ENCODE results near the gene RAB29.
"Not testable (repeated sequence)": the region's sequence is repeated elsewhere in the genome, so short reads cannot be mapped to it uniquely, and the experiment has no call there.

Gene RAB29, protein sequence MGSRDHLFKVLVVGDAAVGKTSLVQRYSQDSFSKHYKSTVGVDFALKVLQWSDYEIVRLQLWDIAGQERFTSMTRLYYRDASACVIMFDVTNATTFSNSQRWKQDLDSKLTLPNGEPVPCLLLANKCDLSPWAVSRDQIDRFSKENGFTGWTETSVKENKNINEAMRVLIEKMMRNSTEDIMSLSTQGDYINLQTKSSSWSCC

DNA sequence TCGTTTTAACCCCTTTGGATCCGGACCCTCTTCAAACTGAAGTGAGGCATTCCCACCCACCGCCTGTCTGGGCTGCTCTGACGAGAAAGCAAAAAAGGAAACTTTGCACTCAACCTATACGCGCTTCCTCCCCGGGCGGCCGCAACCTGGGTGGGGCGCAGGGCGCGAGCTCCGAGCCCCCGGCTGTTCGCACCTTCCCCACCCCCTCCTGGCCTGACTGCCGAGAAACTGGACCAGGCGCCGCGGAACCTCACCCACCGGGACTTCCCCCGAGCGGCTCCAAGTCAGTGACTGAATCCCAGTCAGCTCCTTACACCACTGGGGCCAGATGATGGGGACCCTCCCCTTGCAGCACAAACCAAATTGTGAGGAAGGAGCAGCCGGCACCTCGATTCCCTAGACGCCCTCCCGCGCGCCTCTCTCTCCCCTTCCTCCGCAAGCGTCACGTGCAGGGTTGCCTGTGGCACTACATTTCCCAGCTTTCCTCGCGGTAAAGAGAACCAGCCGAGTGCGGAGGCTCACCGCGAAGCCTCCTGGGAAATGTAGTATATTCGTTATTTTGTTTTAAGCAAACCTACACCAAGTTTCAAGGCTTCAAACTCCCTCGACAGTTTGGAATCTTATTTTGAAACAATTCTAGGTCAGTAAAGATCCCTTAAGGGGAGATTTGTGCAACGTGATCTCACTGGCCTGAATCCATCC is at the start of gene RAB29:
RAB29 (minus strand) TSS at position 468 of the 702 bp plus-strand sequence. CDS start 526 bp downstream, outside the sequence.
- DNase-seq (ENCODE audit: low read depth) = peak; percentile 75

DNA sequence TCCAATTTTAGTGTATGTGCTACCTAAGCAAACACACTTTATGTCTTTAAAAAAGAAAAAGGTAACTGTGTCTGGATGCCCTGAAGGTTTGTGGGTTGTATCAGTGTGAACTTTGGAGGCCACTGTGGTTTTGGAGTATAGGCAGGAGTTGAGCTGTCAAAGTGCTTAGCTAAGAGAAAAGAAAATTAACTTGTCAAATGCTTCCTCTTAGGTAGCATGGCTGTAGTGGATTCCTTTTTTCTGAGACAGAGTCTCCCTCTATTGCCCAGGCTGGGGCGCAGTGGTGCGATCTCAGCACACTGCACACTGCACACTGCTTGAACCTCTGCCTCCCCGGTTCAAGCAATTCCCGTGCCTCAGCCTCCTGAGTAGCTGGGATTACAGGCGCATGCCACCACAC is 48.9 kb upstream of the RAB29 start:
- no peak for DNase-seq (ENCODE audit: low read depth)

GRCh38 chr1:205823260-205823659 is 48.0 kb upstream of the RAB29 start:
- DNase-seq (ENCODE audit: low read depth) = not testable (repeated sequence)

- DNase-seq (ENCODE audit: low read depth) = no peak
Measured at GRCh38 chr1:205822397-205822796, 47.1 kb upstream of the RAB29 start.

DNA sequence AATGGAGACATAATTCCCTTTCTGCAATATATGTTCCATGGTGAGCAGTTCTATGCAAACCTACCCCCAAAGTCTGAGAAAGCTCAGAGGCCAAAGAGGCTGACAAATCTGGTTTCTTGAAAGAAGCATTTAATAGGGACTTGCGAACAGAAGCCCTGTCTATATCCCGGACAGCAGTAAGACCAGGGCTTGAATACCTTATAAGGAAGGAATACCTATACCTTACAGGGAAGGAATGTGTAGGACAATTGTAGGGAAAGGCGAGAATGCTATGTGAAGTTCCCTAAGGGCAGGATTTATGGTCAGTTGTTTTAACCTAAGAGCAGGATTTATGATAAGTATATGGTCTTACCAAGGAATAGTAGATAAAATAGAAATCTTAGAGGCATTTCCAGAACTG is 42.7 kb upstream of the RAB29 start:
- no peak for DNase-seq (ENCODE audit: low read depth)

GRCh38 chr1:205817364-205817763 is 42.1 kb upstream of the RAB29 start:
- DNase-seq (ENCODE audit: low read depth) = no peak

DNA sequence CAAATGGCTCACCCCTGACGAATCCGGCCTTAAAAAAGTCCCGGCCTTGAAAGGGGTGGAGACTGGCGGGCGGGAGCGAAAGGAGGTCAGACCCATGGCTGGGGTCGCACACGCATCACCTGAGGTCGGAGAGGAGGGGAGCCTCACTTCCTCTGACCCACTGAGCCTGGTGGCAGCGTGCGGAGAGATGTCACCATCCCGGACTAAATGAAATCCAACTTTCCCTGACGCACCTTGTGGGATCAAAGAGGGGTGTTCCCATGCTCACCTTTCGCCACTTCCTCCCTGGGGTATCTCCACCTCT is 38.4 kb upstream of the RAB29 start:
- no peak for DNase-seq (ENCODE audit: low read depth)

DNA sequence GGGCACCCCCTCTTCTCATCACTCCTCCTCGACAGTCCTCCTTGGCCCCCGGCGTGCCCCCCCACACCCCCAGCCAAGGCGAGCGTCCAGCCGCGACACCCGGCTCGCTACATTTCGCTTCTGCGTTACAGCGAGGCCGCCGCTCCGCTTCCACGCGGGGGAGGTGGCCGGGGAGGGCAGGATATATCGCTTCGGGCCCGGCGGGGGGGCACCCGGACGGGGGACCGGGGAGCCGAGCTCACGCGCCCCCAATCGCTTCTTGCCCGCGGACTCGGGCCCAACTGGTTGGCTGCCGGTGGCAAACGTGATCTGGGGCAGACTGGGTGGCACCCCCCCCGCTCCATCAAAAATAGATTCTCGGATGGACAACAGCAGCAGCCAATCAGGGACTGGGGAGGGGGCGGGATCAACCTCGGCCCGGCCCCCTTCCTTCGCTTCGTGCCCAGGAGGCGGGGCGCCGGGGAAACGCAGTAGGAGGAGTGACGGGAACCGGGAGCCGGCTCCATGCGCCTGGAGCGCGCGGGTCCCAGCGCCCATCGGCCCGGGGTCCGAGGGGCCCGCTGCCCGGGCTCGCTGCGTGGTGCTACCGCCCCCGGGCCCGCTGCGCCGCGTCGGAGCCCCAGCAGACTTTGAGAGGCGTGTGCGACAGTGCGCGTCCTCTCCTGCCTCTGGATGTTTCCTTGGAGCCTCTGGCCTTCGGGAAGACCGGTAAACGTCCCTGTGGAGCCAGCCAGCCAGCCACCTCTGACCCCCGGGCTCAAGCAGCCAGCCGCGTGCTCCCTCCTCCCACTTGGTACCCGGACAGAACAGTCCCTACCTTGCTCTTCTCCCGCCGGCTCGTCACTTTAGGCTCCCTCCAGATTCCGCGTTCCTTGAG is 37.8 kb upstream of the RAB29 start, which contains the start of gene SLC41A1:
SLC41A1 (minus strand) TSS at position 321 of the 877 bp plus-strand sequence. CDS start 2,757 bp downstream, outside the sequence.
- DNase-seq (ENCODE audit: low read depth) = peak; percentile 87

- no peak for DNase-seq (ENCODE audit: low read depth)
Measured at GRCh38 chr1:205812271-205812877, 37.1 kb upstream of the RAB29 start.

GRCh38 chr1:205811660-205812059 is 36.4 kb upstream of the RAB29 start:
- no peak for DNase-seq (ENCODE audit: low read depth)

DNA sequence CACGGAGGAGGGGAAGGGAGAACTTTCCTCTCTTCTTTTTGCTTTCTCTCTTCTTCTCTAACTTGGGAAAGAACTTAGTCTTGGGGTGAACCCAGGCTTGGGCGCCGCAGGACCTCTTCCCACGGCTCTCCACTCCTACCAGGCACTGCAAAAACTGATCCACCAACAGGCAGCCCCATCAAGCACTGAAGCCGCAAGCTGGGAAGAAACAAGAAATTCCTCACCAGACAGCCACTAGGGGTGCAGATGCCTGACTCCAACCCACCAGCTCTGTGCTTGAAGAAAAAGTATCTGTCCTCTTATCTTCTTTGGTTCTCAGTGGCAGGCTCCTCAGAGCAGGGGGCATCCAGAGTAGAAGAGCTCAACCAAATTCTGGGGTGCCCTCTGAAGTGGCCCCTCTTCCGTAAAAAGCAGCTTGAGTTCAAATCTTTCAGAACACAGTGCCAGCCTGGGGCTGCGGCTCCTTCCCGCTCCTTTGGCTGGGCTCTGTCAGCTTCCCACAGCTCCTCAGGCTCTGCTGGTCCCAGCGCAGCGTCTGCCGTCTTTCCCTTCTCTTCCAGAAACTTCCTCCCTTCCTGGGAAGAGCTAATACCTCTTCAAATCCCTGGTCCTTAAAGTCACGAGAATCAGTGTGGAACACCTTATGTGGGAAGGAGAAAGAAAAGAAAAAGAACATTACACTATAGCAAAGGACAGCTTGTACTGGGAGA is 35.3 kb upstream of the RAB29 start:
- no peak for DNase-seq (ENCODE audit: low read depth)

GRCh38 chr1:205809942-205810345 is 34.7 kb upstream of the RAB29 start:
- no peak for DNase-seq (ENCODE audit: low read depth)

- DNase-seq (ENCODE audit: low read depth) = no peak
Measured at GRCh38 chr1:205809469-205809868, 34.2 kb upstream of the RAB29 start.

DNA sequence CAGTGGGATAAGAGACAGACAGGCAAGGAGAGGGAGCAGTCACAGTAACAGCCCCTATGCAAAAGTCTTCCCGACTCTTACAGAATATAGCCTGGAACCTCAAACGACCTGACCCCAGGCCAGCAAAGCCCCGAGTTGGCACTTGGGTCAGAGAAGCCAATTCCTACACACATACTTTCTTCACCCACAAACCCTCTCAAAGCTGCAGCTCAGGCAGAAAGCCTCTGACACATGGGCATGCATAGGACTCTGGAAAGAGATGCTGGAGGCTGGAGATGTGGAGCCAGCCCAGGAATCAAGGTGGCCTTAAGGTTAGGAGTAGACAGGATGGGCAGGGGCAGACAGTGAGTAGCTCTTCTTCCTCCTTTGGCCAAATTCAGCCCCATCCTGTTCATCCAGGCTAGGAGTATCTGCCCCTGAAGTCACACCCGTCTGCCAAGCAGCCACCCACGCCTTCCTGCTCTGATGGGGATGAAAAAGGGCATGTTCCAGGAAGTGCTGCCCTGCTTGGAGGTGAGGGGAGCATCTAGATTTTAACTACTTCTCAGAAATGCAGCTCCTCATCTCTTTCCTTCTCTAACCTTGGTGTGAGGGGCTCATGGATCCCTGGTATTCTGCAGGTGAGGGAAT is 29.9 kb upstream of the RAB29 start:
- DNase-seq (ENCODE audit: low read depth) = no peak

- DNase-seq (ENCODE audit: low read depth) = no peak
Measured at GRCh38 chr1:205804605-205805004, 29.3 kb upstream of the RAB29 start.

DNA sequence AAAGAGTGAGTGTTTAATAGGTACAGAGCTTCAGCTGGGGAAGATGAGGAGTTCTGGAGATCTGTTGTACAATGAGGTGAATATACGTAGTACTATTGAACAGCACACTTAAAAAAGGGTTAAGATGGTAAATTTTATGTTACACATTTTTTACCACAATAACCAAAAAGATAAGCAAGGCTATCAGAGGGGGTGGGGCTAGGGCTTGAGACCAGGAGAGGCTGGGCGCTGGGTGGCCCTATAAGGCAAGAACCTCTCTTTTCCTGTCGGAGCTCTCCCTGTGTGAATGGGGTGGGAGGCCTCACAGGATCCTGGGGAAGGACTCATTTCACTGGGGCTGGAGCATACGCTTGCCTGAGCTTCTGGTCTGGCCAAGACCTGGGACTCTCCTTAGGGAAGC is 28.7 kb upstream of the RAB29 start:
- DNase-seq (ENCODE audit: low read depth) = no peak

- DNase-seq (ENCODE audit: low read depth) = no peak
Measured at GRCh38 chr1:205802060-205802459, 26.8 kb upstream of the RAB29 start.

DNA sequence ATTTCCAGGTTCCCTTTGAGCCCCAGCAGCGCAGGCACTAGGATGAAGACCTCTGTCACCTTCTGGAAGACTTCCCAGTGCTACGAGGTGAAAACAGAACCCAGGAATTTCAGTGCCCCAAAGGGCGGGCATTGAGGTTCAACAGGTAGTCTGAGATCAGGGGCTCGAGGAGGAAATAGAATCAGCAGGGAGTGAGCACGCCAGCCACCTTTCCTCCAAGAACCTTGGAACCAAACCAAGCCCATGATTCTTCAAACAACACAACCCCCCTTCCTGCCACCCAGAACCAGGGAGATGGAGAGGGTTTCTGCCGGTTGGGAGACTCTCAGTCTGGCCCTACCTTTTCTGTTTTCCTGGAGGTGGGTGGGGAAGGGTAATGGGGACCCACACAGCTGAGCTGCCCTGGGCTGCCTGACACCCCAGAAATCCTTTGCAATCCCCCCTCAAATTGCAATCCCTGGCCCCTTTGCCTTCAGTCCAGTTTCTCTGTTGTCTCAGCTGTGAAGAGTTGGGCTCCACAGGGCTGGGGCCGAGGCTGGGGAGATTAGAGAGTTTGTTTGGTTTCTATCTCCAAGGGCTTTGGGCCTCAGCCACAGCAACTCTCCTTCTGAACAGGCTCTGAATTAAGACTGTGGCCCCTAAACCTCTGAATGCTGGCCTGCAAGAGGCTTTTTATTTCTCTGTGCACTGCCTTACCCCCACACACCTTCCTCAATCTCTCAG is 25.9 kb upstream of the RAB29 start:
- no peak for DNase-seq (ENCODE audit: low read depth)

GRCh38 chr1:205800427-205800826 is 25.1 kb upstream of the RAB29 start:
- DNase-seq (ENCODE audit: low read depth) = no peak

DNA sequence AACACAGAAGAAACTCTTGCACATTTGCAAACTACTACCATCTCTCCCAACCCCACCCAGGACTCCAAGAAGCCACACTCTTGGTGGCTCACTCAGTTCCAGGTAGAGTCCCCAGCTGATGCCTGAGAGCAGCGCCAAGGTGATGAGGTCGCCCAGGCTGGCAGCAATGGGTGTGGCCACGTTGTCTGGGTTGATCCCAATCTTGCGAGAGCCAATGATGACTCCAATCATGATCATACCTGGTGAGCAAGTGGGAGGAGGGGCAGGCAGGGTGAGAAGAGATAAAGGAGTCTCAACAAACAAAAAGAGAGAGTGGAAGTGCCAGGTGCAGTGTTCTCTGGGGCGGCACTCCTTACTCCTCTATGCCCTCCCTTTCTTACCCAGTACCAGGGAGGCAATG is 23.3 kb upstream of the RAB29 start:
- DNase-seq (ENCODE audit: low read depth) = no peak

DNA sequence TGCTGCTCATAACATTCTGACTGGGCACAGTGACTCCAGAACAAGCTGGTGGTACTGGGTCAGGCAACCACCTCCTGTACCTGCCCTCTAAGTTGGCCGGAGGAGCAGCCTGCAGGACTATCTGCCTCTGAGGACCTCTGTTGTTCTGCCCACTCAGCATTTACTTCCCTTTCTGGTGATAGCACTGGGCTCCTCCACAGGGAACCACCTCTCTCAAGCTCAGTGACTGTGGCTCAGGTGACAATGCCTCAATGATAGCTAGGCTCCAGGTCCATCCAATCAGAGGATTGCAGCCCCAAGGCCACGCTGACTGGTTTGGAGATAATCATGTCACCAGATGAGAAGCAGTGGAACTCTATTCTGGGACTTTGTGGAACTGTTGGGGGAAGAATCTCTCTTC is 21.9 kb upstream of the RAB29 start:
- DNase-seq (ENCODE audit: low read depth) = no peak
